SU-DHL-6 (cell line): ENCODE results near the gene ABCF1.

Experiments used
- H2AFZ ChIP-seq: fragments of 200-600 bp; sonication (generic); 2 replicates; pipeline ENCODE4 v1.6.1; 2014; ENCODE audit warnings: low read depth, mild to moderate bottlenecking, moderate library complexity, mixed read lengths, antibody characterized with exemption, low read length; ENCODE audit not compliant: severe bottlenecking
- H3F3A ChIP-seq: fragments of 200-600 bp; shearing (Covaris generic); 2 replicates; pipeline ENCODE4 v1.6.0; 2016; ENCODE audit warnings: antibody characterized with exemption, mild to moderate bottlenecking; ENCODE audit not compliant: insufficient read depth
- H3K27ac ChIP-seq: fragments of 200-600 bp; sonication (generic); 2 replicates; pipeline ENCODE4 v1.5.1; 2016; ENCODE audit warnings: low read depth, mild to moderate bottlenecking, low read length, moderate library complexity, mixed read lengths
- H3K27me3 ChIP-seq: fragments of 200-600 bp; sonication (generic), shearing (Covaris generic); 2 replicates; pipeline ENCODE4 v1.6.0; 2014; ENCODE audit warnings: mild to moderate bottlenecking, low read length
- H3K36me3 ChIP-seq: fragments of 200-600 bp; sonication (generic); 2 replicates; pipeline ENCODE4 v1.6.1; 2014; ENCODE audit warnings: mild to moderate bottlenecking, low read length, mixed read lengths
- H3K4me2 ChIP-seq: fragments of 300-600, 200-600 bp; shearing (Covaris generic), sonication (generic); 2 replicates; pipeline ENCODE4 v1.6.0; 2014; ENCODE audit warnings: low read length, low read depth, mild to moderate bottlenecking; ENCODE audit not compliant: poor library complexity, severe bottlenecking
- H3K4me3 ChIP-seq: fragments of 200-600 bp; sonication (generic); 2 replicates; pipeline ENCODE4 v1.5.1; 2014; ENCODE audit warnings: antibody characterized with exemption, low read length, mild to moderate bottlenecking, mixed read lengths; ENCODE audit not compliant: insufficient read depth, poor library complexity, severe bottlenecking
- H3K79me2 ChIP-seq: fragments of 200-600 bp; sonication (generic); 2 replicates; pipeline ENCODE4 v1.6.1; 2014; ENCODE audit warnings: mild to moderate bottlenecking, low read length, moderate library complexity; ENCODE audit not compliant: insufficient read depth
- H3K9ac ChIP-seq: fragments of 200-600 bp; sonication (generic); 2 replicates; pipeline ENCODE4 v1.7.0; 2014; ENCODE audit warnings: mild to moderate bottlenecking, low read length
- H3K9me2 ChIP-seq: fragments of 200-600 bp; sonication (generic); replicated peaks from 2 replicates; pipeline ENCODE4 v1.6.1; 2014; ENCODE audit warnings: low read length; ENCODE audit not compliant: insufficient read depth
- H3K9me3 ChIP-seq: fragments of 200-600 bp; sonication (generic); 2 replicates; pipeline ENCODE4 v1.6.1; 2014; ENCODE audit warnings: low read length, mixed read lengths; ENCODE audit not compliant: insufficient read depth
- H4K20me1 ChIP-seq: fragments of 200-600 bp; sonication (generic); 2 replicates; pipeline ENCODE4 v1.6.1; 2014; ENCODE audit warnings: low read depth, mild to moderate bottlenecking, antibody characterized with exemption, low read length, moderate library complexity, mixed read lengths
- EZH2phosphoT487 ChIP-seq: fragments of 200-600 bp; sonication (generic), shearing (Covaris generic); conservative IDR thresholded peaks from 2 replicates; pipeline ENCODE4 v1.6.1; 2018; ENCODE audit warnings: mild to moderate bottlenecking, antibody characterized with exemption, low read length, moderate library complexity, mixed read lengths
- TF ChIP-seq, protein P1 (sequence below): fragments of 200-600 bp; sonication (generic); IDR thresholded peaks from one replicate; pipeline ENCODE4 v1.5.1; 2017; ENCODE audit warnings: antibody characterized with exemption, mild to moderate bottlenecking, low read length, moderate library complexity; ENCODE audit not compliant: insufficient read depth, poor library complexity, severe bottlenecking

ABCF1 gene

GRCh38 chr6:30542404-30542725 lies 28.9 kb upstream of the ABCF1 start:
- H3K27ac ChIP-seq, result peak overlapping the region; percentile 53
- H3K9me3 ChIP-seq, result no peaks in the 10 kb centered on the region
- no peaks in the 10 kb centered on the region for H3K9me2 ChIP-seq
- H3F3A ChIP-seq, result peaks cover 40% of the 10 kb centered on the region
- H4K20me1 ChIP-seq, result no peaks in the 10 kb centered on the region
- no peaks in the 10 kb centered on the region for H3K27me3 ChIP-seq
- H2AFZ ChIP-seq, result peak overlapping the region; percentile 53
- no peaks in the 10 kb centered on the region for H3K36me3 ChIP-seq
- peak overlapping the region; percentile 28 for H3K9ac ChIP-seq
- peak overlapping the region; percentile 60 for H3K4me2 ChIP-seq
- H3K4me3 ChIP-seq, result peak overlapping the region; percentile 49
- TF ChIP-seq, protein P1, sequence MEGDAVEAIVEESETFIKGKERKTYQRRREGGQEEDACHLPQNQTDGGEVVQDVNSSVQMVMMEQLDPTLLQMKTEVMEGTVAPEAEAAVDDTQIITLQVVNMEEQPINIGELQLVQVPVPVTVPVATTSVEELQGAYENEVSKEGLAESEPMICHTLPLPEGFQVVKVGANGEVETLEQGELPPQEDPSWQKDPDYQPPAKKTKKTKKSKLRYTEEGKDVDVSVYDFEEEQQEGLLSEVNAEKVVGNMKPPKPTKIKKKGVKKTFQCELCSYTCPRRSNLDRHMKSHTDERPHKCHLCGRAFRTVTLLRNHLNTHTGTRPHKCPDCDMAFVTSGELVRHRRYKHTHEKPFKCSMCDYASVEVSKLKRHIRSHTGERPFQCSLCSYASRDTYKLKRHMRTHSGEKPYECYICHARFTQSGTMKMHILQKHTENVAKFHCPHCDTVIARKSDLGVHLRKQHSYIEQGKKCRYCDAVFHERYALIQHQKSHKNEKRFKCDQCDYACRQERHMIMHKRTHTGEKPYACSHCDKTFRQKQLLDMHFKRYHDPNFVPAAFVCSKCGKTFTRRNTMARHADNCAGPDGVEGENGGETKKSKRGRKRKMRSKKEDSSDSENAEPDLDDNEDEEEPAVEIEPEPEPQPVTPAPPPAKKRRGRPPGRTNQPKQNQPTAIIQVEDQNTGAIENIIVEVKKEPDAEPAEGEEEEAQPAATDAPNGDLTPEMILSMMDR, result no peak
- no peak for TF ChIP-seq EZH2phosphoT487
- H3K79me2 ChIP-seq, result no peaks in the 10 kb centered on the region

DNA sequence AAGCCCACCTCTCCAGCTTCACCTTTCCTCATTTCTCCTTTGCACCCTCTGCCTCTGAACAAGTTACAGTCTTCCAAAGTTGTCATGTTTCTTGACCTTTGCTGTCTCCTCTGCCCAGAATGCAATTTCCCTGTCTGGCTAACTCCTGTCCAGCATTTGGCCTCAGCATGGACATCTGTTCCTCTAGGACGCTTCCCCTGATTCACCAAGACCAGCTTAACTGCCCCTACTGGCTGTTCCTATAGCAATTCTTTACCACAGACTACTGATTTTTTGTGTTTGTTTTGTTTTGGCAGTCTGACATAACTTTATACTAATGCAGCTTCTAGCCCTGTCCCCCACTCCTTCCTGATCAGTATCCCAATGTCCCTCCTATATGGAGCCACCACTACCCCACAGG lies 28.3 kb upstream of the ABCF1 start:
- Histone ChIP-seq H3K4me3 (no peak overlapping the region), H3K9ac (0 out of 2 replicates have a peak overlapping the region, but pooled peaks have one; percentile 28), H3K79me2 (no peaks in the 10 kb centered on the region), H3F3A (peaks cover 40% of the 10 kb centered on the region), H3K9me3 (no peaks in the 10 kb centered on the region), H3K36me3 (no peaks in the 10 kb centered on the region), H3K27me3 (no peaks in the 10 kb centered on the region), H3K27ac (peak overlapping the region; percentile 53), H3K4me2 (peak overlapping the region; percentile 60), H4K20me1 (no peaks in the 10 kb centered on the region), H3K9me2 (no peaks in the 10 kb centered on the region), H2AFZ (no peak overlapping the region)
- TF ChIP-seq, protein P1, result no peak
- no peak for TF ChIP-seq EZH2phosphoT487

DNA sequence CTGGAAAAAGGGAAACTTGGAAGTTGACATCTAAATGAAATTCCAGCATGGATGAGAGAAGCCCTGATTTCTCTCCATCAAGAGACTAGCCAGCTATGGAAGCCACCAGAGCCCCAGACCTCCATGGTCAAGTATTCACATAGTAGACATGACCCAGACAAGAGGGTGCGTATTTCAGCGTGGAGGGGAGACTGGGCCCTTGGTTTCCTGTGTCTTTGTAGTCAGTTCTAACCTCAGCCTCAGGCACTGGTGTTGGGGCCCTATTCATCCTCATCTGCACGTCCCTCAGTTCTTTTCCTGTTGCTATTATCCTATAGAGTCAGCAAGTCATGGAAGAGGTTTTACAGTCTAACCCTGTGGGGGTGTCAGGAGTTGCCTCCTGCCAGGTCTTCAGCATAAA lies 27.4 kb upstream of the ABCF1 start:
- no peaks in the 10 kb centered on the region for H3K9me2 ChIP-seq
- no peaks in the 10 kb centered on the region; the same call in 1 of the 2 replicates for H3K36me3 ChIP-seq
- no peak overlapping the region for H3K4me3 ChIP-seq
- H3F3A ChIP-seq, result peaks cover 40% of the 10 kb centered on the region
- H3K9ac ChIP-seq, result no peak overlapping the region
- no peak overlapping the region for H3K4me2 ChIP-seq
- TF ChIP-seq EZH2phosphoT487, result no peak
- TF ChIP-seq, protein P1, result no peak
- H3K27ac ChIP-seq, result no peak overlapping the region
- H3K27me3 ChIP-seq, result no peaks in the 10 kb centered on the region
- H3K79me2 ChIP-seq, result no peaks in the 10 kb centered on the region
- H2AFZ ChIP-seq, result no peak overlapping the region
- H3K9me3 ChIP-seq, result no peaks in the 10 kb centered on the region
- H4K20me1 ChIP-seq, result no peaks in the 10 kb centered on the region
